H1 (cell line): ENCODE results near the gene SLC5A9. TPM values are rescaled to one million over a fixed set of nuclear protein-coding genes. Genes with fewer than 3 reads are reported as not detected.

Source experiments
- BRCA1 ChIP-seq: IDR thresholded peaks from 2 replicates; pipeline ENCODE4 v1.6.1; 2012; ENCODE audit warnings: low read depth, low read length, improper control_type of control experiment
- CEBPB ChIP-seq: IDR thresholded peaks from 2 replicates; pipeline ENCODE4 v1.6.1; 2012; ENCODE audit warnings: low read depth, low read length
- CTBP2 ChIP-seq: IDR thresholded peaks from 2 replicates; pipeline ENCODE4 v1.7.0; 2011; ENCODE audit warnings: borderline replicate concordance, mild to moderate bottlenecking, moderate library complexity, mixed read lengths, low read length; ENCODE audit not compliant: insufficient read depth, insufficient read length
- FOSL1 ChIP-seq: IDR thresholded peaks from 2 replicates; pipeline ENCODE4 v1.6.1; 2011; ENCODE audit warnings: mild to moderate bottlenecking, low read depth, low read length, moderate library complexity; ENCODE audit not compliant: insufficient read depth
- RBBP5 ChIP-seq: IDR thresholded peaks from 2 replicates; pipeline ENCODE4 v1.7.1; 2012; ENCODE audit warnings: low read depth, mild to moderate bottlenecking, inconsistent platforms, low read length, moderate library complexity, borderline replicate concordance
- SIRT6 ChIP-seq: IDR thresholded peaks from one replicate; pipeline ENCODE4 v1.7.1; 2012; ENCODE audit warnings: low read length, inconsistent platforms
- SP1 ChIP-seq: IDR thresholded peaks from 2 replicates; pipeline ENCODE4 v1.6.1; 2011; ENCODE audit warnings: low read depth, low read length
- SP2 ChIP-seq: IDR thresholded peaks from 2 replicates; pipeline ENCODE4 v1.6.1; 2012; ENCODE audit warnings: mild to moderate bottlenecking, low read length, inconsistent platforms
- SP4 ChIP-seq: IDR thresholded peaks from 2 replicates; pipeline ENCODE4 v1.6.1; 2012; ENCODE audit warnings: low read length, inconsistent platforms
- TBP ChIP-seq: IDR thresholded peaks from 2 replicates; pipeline ENCODE4 v1.6.1; 2011; ENCODE audit warnings: low read depth, low read length, improper control_type of control experiment
- polyA plus RNA-seq, 7 experiments: library from polyadenylated mRNA; depleted of rRNA in 3 of 7; stranded (reverse) in 5 of 7; unstranded in 2 of 7; fragments of >200 nt in 5 of 7; fragments of 200-250 nt in 2 of 7; gene quantifications; 1 replicate in 5 of 7; 2 replicates in 1 of 7; 4 replicates in 1 of 7; pipeline versions ENCODE4 v1.2.1 to v1.2.3, GENCODE V29; 2011 to 2013; ENCODE audit warnings: missing spikeins in 2 of 7, mixed read lengths in 2 of 7
- total RNA-seq: library from RNA; stranded (reverse); fragmentation: NEBNext Ultra II Directional; extraction: Animal tissue kit (Norgen Biotek cat#: 25700); gene quantifications from 2 replicates; pipeline ENCODE4 v1.2.1, GENCODE V29; 2021
- TF ChIP-seq, protein P1 (sequence below), 3 experiments: IDR thresholded peaks; 1 replicate in 2 of 3; 2 replicates in 1 of 3; pipeline versions ENCODE4 v1.5.1 to v1.6.1; 2011; ENCODE audit warnings: low read length in 3 of 3, mild to moderate bottlenecking in 3 of 3, inconsistent platforms in 2 of 3, low read depth in 1 of 3, moderate library complexity in 1 of 3; ENCODE audit not compliant: insufficient read depth in 1 of 3; ENCODE audit errors: control extremely low read depth in 1 of 3

SLC5A9 gene
- total and polyA plus RNA-seq, 2 of the 8 experiments (the other 6 are each of a cell fraction or from before 2014, with no cell fraction given): 0.03 TPM; not detected in 1

GRCh38 chr1:48222501-48223242 is at the start of gene SLC5A9 (continued):
- TF ChIP-seq, protein P1, sequence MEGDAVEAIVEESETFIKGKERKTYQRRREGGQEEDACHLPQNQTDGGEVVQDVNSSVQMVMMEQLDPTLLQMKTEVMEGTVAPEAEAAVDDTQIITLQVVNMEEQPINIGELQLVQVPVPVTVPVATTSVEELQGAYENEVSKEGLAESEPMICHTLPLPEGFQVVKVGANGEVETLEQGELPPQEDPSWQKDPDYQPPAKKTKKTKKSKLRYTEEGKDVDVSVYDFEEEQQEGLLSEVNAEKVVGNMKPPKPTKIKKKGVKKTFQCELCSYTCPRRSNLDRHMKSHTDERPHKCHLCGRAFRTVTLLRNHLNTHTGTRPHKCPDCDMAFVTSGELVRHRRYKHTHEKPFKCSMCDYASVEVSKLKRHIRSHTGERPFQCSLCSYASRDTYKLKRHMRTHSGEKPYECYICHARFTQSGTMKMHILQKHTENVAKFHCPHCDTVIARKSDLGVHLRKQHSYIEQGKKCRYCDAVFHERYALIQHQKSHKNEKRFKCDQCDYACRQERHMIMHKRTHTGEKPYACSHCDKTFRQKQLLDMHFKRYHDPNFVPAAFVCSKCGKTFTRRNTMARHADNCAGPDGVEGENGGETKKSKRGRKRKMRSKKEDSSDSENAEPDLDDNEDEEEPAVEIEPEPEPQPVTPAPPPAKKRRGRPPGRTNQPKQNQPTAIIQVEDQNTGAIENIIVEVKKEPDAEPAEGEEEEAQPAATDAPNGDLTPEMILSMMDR (IDR thresholded peaks at IDR 0.05; ENCODE audit: control extremely low read depth in 1 of 3, insufficient read depth in 1 of 3, low read depth in 1 of 3, low read length in 3 of 3): no peak
- TF ChIP-seq BRCA1: no peak
- no peak for TF ChIP-seq SP4
- TF ChIP-seq FOSL1: no peak
- TF ChIP-seq SP1: no peak
- no peak for TF ChIP-seq SIRT6
- no peak for TF ChIP-seq RBBP5
- no peak for TF ChIP-seq CTBP2
- no peak for TF ChIP-seq SP2
- no peak for TF ChIP-seq TBP
- no peak for TF ChIP-seq CEBPB
